H9 (cell line): Measurements from ENCODE around the gene RUNX1. TPM values are rescaled to one million over a fixed set of nuclear protein-coding genes. Genes with fewer than 3 reads are reported as not detected.

ENCODE experiments used
- DNase-seq: peaks from one replicate; pipeline ENCODE4 v3.0.0-alpha.2; 2017
- H2AFZ ChIP-seq: one replicate; pipeline ENCODE4 v1.6.1; 2013; ENCODE audit warnings: mild to moderate bottlenecking, low read length, control low read depth, moderate library complexity
- H2AK5ac ChIP-seq: 2 replicates; pipeline ENCODE4 v1.6.1; 2013; ENCODE audit warnings: low read length, control low read depth, mixed read lengths; ENCODE audit not compliant: insufficient read length
- H2BK120ac ChIP-seq: one replicate; pipeline ENCODE4 v1.6.1; 2013; ENCODE audit warnings: low read depth, mild to moderate bottlenecking, low read length, control low read depth, inconsistent platforms; ENCODE audit not compliant: poor library complexity, severe bottlenecking
- H2BK12ac ChIP-seq: 2 replicates; pipeline ENCODE4 v1.6.1; 2013; ENCODE audit warnings: low read length, control low read depth, mixed read lengths, low read depth; ENCODE audit not compliant: insufficient read length
- H2BK15ac ChIP-seq: 2 replicates; pipeline ENCODE4 v1.6.1; 2013; ENCODE audit warnings: low read depth, low read length, control low read depth
- H2BK20ac ChIP-seq: one replicate; pipeline ENCODE4 v1.6.1; 2013; ENCODE audit warnings: low read depth, mild to moderate bottlenecking, low read length, control low read depth, inconsistent platforms; ENCODE audit not compliant: poor library complexity, severe bottlenecking
- H2BK5ac ChIP-seq: 2 replicates; pipeline ENCODE4 v1.6.1; 2013; ENCODE audit warnings: low read length, control low read depth, mixed read lengths; ENCODE audit not compliant: insufficient read length
- H3K14ac ChIP-seq: 2 replicates; pipeline ENCODE4 v1.6.1; 2013; ENCODE audit warnings: low read length, control low read depth; ENCODE audit not compliant: insufficient read depth
- H3K18ac ChIP-seq: 2 replicates; pipeline ENCODE4 v1.6.1; 2013; ENCODE audit warnings: low read depth, mild to moderate bottlenecking, mixed read lengths, low read length, control low read depth; ENCODE audit not compliant: insufficient read length
- H3K23ac ChIP-seq: 2 replicates; pipeline ENCODE4 v1.6.1; 2013; ENCODE audit warnings: low read length, control low read depth, mixed read lengths, low read depth; ENCODE audit not compliant: insufficient read length
- H3K23me2 ChIP-seq: 2 replicates; pipeline ENCODE4 v1.6.1; 2013; ENCODE audit warnings: low read depth, mild to moderate bottlenecking, mixed read lengths, low read length, control low read depth; ENCODE audit not compliant: insufficient read length, poor library complexity, severe bottlenecking
- H3K27ac ChIP-seq: 2 replicates; pipeline ENCODE4 v1.5.1; 2013; ENCODE audit warnings: low read length, control low read depth, mixed read lengths, low read depth; ENCODE audit not compliant: insufficient read length
- H3K27me3 ChIP-seq: 2 replicates; pipeline ENCODE4 v1.6.1; 2013; ENCODE audit warnings: low read length, control low read depth, inconsistent platforms; ENCODE audit not compliant: insufficient read depth
- H3K4ac ChIP-seq: 2 replicates; pipeline ENCODE4 v1.6.1; 2013; ENCODE audit warnings: low read depth, mild to moderate bottlenecking, control low read depth, inconsistent platforms, low read length, moderate library complexity
- H3K4me1 ChIP-seq: 2 replicates; pipeline ENCODE4 v1.6.1; 2013; ENCODE audit warnings: low read length, control low read depth, inconsistent platforms; ENCODE audit not compliant: insufficient read depth
- H3K4me2 ChIP-seq: 2 replicates; pipeline ENCODE4 v1.6.1; 2013; ENCODE audit warnings: low read length, control low read depth, mixed read lengths; ENCODE audit not compliant: insufficient read length, insufficient read depth
- H3K56ac ChIP-seq: 2 replicates; pipeline ENCODE4 v1.6.1; 2013; ENCODE audit warnings: low read depth, mild to moderate bottlenecking, mixed read lengths, low read length, control low read depth; ENCODE audit not compliant: insufficient read length
- H3K79me1 ChIP-seq: 2 replicates; pipeline ENCODE4 v1.6.1; 2013; ENCODE audit warnings: low read depth, mild to moderate bottlenecking, moderate library complexity, low read length, control low read depth, inconsistent platforms; ENCODE audit not compliant: insufficient read depth, poor library complexity, severe bottlenecking
- H3K79me2 ChIP-seq: 2 replicates; pipeline ENCODE4 v1.6.1; 2013; ENCODE audit warnings: low read length, control low read depth, inconsistent platforms; ENCODE audit not compliant: insufficient read depth
- H3K9ac ChIP-seq: 2 replicates; pipeline ENCODE4 v1.6.1; 2013; ENCODE audit warnings: low read length, control low read depth, mixed read lengths; ENCODE audit not compliant: insufficient read length; ENCODE audit errors: extremely low read depth
- H3K9me3 ChIP-seq: one replicate; pipeline ENCODE4 v1.6.1; 2013; ENCODE audit warnings: low read depth, low read length, inconsistent platforms; ENCODE audit not compliant: control insufficient read depth
- H3T11ph ChIP-seq: one replicate; pipeline ENCODE4 v1.6.1; 2013; ENCODE audit warnings: mild to moderate bottlenecking, low read length, control low read depth, inconsistent platforms
- H4K20me1 ChIP-seq: one replicate; pipeline ENCODE4 v1.6.1; 2013; ENCODE audit not compliant: control insufficient read depth, insufficient read length, insufficient read depth
- H4K5ac ChIP-seq: 2 replicates; pipeline ENCODE4 v1.6.1; 2013; ENCODE audit warnings: low read depth, mild to moderate bottlenecking, mixed read lengths, low read length, control low read depth; ENCODE audit not compliant: insufficient read length
- H4K8ac ChIP-seq: replicated peaks from 2 replicates; pipeline ENCODE4 v1.6.1; 2013; ENCODE audit warnings: low read length, control low read depth, mixed read lengths, low read depth; ENCODE audit not compliant: insufficient read length
- H4K91ac ChIP-seq: 2 replicates; pipeline ENCODE4 v1.6.1; 2013; ENCODE audit warnings: low read depth, mild to moderate bottlenecking, moderate library complexity, mixed read lengths, low read length, control low read depth; ENCODE audit not compliant: insufficient read length
- H3K27ac Mint-ChIP-seq, 3 experiments: 2 replicates in 2 of 3; 3 replicates in 1 of 3; pipeline ENCODE4 v1.8.0; 2020 to 2021; ENCODE audit warnings: mixed read lengths in 3 of 3, mild to moderate bottlenecking in 1 of 3, moderate library complexity in 1 of 3
- H3K27me3 Mint-ChIP-seq: 2 replicates; pipeline ENCODE4 v1.8.0; 2021; ENCODE audit warnings: low read depth, mild to moderate bottlenecking, moderate library complexity, mixed read lengths
- H3K36me3 Mint-ChIP-seq, 3 experiments: 2 replicates in 2 of 3; 3 replicates in 1 of 3; pipeline ENCODE4 v1.8.0; 2020 to 2021; ENCODE audit warnings: low read depth in 3 of 3, mixed read lengths in 3 of 3; ENCODE audit not compliant: insufficient read depth in 1 of 3
- H3K4me1 Mint-ChIP-seq, 2 experiments: 2 replicates each; pipeline ENCODE4 v1.8.0; 2020; ENCODE audit warnings: mixed read lengths in 2 of 2
- H3K4me3 Mint-ChIP-seq, 2 experiments: 2 replicates in 1 of 2; 3 replicates in 1 of 2; pipeline ENCODE4 v1.8.0; 2020 to 2021; ENCODE audit warnings: mild to moderate bottlenecking in 2 of 2, mixed read lengths in 2 of 2, moderate library complexity in 1 of 2
- H3K9me3 Mint-ChIP-seq, 2 experiments: 2 replicates in 1 of 2; 3 replicates in 1 of 2; pipeline ENCODE4 v1.8.0; 2020; ENCODE audit warnings: mild to moderate bottlenecking in 2 of 2, mixed read lengths in 2 of 2, moderate library complexity in 1 of 2
- WGBS: extraction: QIAGEN DNeasy Blood & Tissue Kit; methylation state at CpG from one replicate; pipeline ENCODE4 v1.1.7; 2013; ENCODE audit warnings: missing lambda C conversion rate, low lambda C conversion rate, mixed read lengths; ENCODE audit not compliant: insufficient read length; ENCODE audit errors: extremely low coverage; 5-methylcytosine and 5-hydroxymethylcytosine counted together
- total RNA-seq: library from RNA; stranded (reverse); gene quantifications from 2 replicates; pipeline ENCODE4 v1.2.1, GENCODE V29; 2021
- TF ChIP-seq, protein P1 (sequence below): fragments of 200-600 bp; sonication (generic); conservative IDR thresholded peaks from 3 replicates; pipeline ENCODE4 v1.8.0; 2021; ENCODE audit warnings: antibody characterized with exemption, mild to moderate bottlenecking

Gene RUNX1
- total RNA-seq, 1 experiment from 2014 or later: 0.72 TPM

DNA sequence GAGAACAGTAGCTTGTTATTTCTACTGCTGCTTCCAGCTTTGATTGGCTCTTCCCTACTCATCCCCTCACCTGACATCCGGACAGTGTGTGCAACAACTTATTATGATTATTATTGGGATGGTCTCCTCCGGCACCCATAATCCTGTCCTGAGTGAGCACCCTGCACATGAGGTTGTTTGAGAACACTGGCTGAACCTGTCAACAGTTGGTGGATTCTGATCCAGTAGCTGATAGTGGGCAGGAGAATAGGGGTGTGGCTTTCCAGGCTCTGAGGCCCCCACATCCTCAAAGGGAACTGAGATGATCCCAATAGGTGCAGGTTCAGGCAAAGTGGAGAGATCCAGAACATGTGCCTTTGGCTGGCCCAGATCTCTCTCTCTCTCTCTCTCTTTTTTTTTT is 60.5 kb downstream of the RUNX1 start:
- H3K27me3 ChIP-seq: no peaks in the 10 kb centered on the region

More for the DNA sequence above, 60.5 kb downstream of the RUNX1 start:
- H4K8ac ChIP-seq: no peak overlapping the region
- Mint-ChIP-seq H3K36me3 (no peaks in the 10 kb centered on the region), H3K4me1 (peaks cover 8 to 10% of the 10 kb centered on the region in 2 experiments), H3K27me3 (peaks cover 39% of the 10 kb centered on the region), H3K27ac (no peak overlapping the region), H3K9me3 (no peaks in the 10 kb centered on the region; a peak in 1 of 5 replicates), H3K4me3 (no peak overlapping the region)
- H4K20me1 ChIP-seq: no peaks in the 10 kb centered on the region
- no peaks in the 10 kb centered on the region; the same call in 1 of the 2 replicates for H3K4me1 ChIP-seq
- no peaks in the 10 kb centered on the region for H3K9me3 ChIP-seq
- H3K56ac ChIP-seq: no peak overlapping the region
- H3K14ac ChIP-seq: no peak overlapping the region
- no peak overlapping the region for H3K9ac ChIP-seq
- H3K4ac ChIP-seq: no peak overlapping the region
- H2BK120ac ChIP-seq: no peak overlapping the region
- H3K79me1 ChIP-seq: no peaks in the 10 kb centered on the region
- no peak overlapping the region for H2AK5ac ChIP-seq
- no peak overlapping the region for H4K5ac ChIP-seq
- no peak overlapping the region for H3K23ac ChIP-seq
- H2BK20ac ChIP-seq: no peak overlapping the region
- WGBS: no CpG with 5 or more reads among the region's 2 CpGs
- no peak overlapping the region for H3K18ac ChIP-seq
- H4K91ac ChIP-seq: no peak overlapping the region
- TF ChIP-seq, protein P1, sequence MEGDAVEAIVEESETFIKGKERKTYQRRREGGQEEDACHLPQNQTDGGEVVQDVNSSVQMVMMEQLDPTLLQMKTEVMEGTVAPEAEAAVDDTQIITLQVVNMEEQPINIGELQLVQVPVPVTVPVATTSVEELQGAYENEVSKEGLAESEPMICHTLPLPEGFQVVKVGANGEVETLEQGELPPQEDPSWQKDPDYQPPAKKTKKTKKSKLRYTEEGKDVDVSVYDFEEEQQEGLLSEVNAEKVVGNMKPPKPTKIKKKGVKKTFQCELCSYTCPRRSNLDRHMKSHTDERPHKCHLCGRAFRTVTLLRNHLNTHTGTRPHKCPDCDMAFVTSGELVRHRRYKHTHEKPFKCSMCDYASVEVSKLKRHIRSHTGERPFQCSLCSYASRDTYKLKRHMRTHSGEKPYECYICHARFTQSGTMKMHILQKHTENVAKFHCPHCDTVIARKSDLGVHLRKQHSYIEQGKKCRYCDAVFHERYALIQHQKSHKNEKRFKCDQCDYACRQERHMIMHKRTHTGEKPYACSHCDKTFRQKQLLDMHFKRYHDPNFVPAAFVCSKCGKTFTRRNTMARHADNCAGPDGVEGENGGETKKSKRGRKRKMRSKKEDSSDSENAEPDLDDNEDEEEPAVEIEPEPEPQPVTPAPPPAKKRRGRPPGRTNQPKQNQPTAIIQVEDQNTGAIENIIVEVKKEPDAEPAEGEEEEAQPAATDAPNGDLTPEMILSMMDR: no peak
- no peaks in the 10 kb centered on the region for H3K23me2 ChIP-seq
- DNase-seq: no peak
- no peak overlapping the region for H2BK15ac ChIP-seq
- no peak overlapping the region for H3K27ac ChIP-seq
- no peak overlapping the region for H2AFZ ChIP-seq
- no peak overlapping the region for H2BK12ac ChIP-seq
- no peak overlapping the region for H3K4me2 ChIP-seq
- no peak overlapping the region for H2BK5ac ChIP-seq
- no peaks in the 10 kb centered on the region for H3K79me2 ChIP-seq
- no peak overlapping the region for H3T11ph ChIP-seq
